Mucosa of descending colon (tissue), 3 donors: ENCODE results near the gene KLC3. TPM values are rescaled to one million over a fixed set of nuclear protein-coding genes. Genes with fewer than 3 reads are reported as not detected.

Experiments used
- ATAC-seq: fragments of 200-7000 bp; cut with Tn5 transposase; one replicate; pipeline ENCODE4 v1.9.1; 2020; ENCODE audit warnings: mild to moderate bottlenecking, moderate library complexity
- DNase-seq, 3 donors: peaks; one replicate each; pipeline ENCODE4 v3.0.0-alpha.2; 2020
- H3K36me3 ChIP-seq: fragments of 200-600 bp; one replicate; pipeline ENCODE4 v1.8.0; 2021; ENCODE audit warnings: low read depth, mild to moderate bottlenecking
- H3K4me1 ChIP-seq: fragments of 200-600 bp; one replicate; pipeline ENCODE4 v1.8.0; 2021; ENCODE audit warnings: low read depth, mild to moderate bottlenecking
- H3K4me3 ChIP-seq: fragments of 200-600 bp; one replicate; pipeline ENCODE4 v1.8.0; 2021; ENCODE audit warnings: mild to moderate bottlenecking
- H3K9me3 ChIP-seq: fragments of 200-600 bp; one replicate; pipeline ENCODE4 v1.8.0; 2021; ENCODE audit warnings: mild to moderate bottlenecking
- CTCF ChIP-seq: fragments of 200-600 bp; IDR thresholded peaks from one replicate; pipeline ENCODE4 v1.8.0; 2022; ENCODE audit warnings: antibody characterized with exemption, mild to moderate bottlenecking
- intact Hi-C, 2 donors: fragments of 100-400 bp; cut with DNase I in 1 of 2; cut with micrococcal nuclease in 1 of 2; formaldehyde crosslinking; loops; one replicate each; pipeline versions ENCODE4 v1.11.0 to v1.11.1; 2022; cut with DNase I, micrococcal nuclease
- total RNA-seq, 3 donors: library from RNA; stranded (reverse); fragmentation: NEBNext Ultra II Directional in 2 of 3; extraction: Animal tissue kit (Norgen Biotek cat#: 25700) in 2 of 3; gene quantifications; one replicate each; pipeline versions ENCODE4 v1.2.1 to v1.2.4, GENCODE V29; 2021 to 2023
- donor health status: DM: no; HTN: no; CAD: no; lungs with moderate emphysema.
- donor health status: DM: no; HTN: no; CAD: no.
- donor health status: DM: no; HTN: yes; CAD: no.

KLC3 gene
- total RNA-seq, 3 donors from 2014 or later: not detected

- H3K36me3 ChIP-seq: no peaks in the 10 kb centered on the region
- no peak overlapping the region for H3K4me3 ChIP-seq
- H3K9me3 ChIP-seq: no peaks in the 10 kb centered on the region
- no peak for ATAC-seq
- TF ChIP-seq CTCF: no peak
- intact Hi-C loops: no loop called here
- no peaks in the 10 kb centered on the region for H3K4me1 ChIP-seq
- DNase-seq: no peak
These were observed 44.2 kb upstream of the KLC3 start for GRCh38 chr19:45296355-45296754.

GRCh38 chr19:45297674-45298073, 42.9 kb upstream of the KLC3 start:
- H3K4me1 ChIP-seq: no peaks in the 10 kb centered on the region
- H3K36me3 ChIP-seq: no peaks in the 10 kb centered on the region
- intact Hi-C loops: no loop called here
- DNase-seq (no peak), ATAC-seq (no peak)
- no peaks in the 10 kb centered on the region for H3K9me3 ChIP-seq
- H3K4me3 ChIP-seq: no peak overlapping the region
- no peak for TF ChIP-seq CTCF

GRCh38 chr19:45298264-45298663, 42.3 kb upstream of the KLC3 start:
- no peak overlapping the region for H3K4me3 ChIP-seq
- H3K4me1 ChIP-seq: no peaks in the 10 kb centered on the region
- ATAC-seq (no peak), DNase-seq (no peak)
- no peaks in the 10 kb centered on the region for H3K36me3 ChIP-seq
- H3K9me3 ChIP-seq: no peaks in the 10 kb centered on the region
- no peak for TF ChIP-seq CTCF
- intact Hi-C loops: no loop called here

- Histone ChIP-seq H3K4me1 (no peaks in the 10 kb centered on the region), H3K36me3 (no peaks in the 10 kb centered on the region), H3K9me3 (no peaks in the 10 kb centered on the region), H3K4me3 (no peak overlapping the region)
- DNase-seq (no peak), ATAC-seq (no peak)
- intact Hi-C loops: no loop called here
- no peak for TF ChIP-seq CTCF
These were observed 40.8 kb upstream of the KLC3 start for GRCh38 chr19:45299719-45300118.

- no peak overlapping the region for H3K4me3 ChIP-seq
- no peaks in the 10 kb centered on the region for H3K9me3 ChIP-seq
- H3K36me3 ChIP-seq: no peaks in the 10 kb centered on the region
- H3K4me1 ChIP-seq: no peaks in the 10 kb centered on the region
- DNase-seq (no peak), ATAC-seq (no peak)
- intact Hi-C loops: no loop called here
- no peak for TF ChIP-seq CTCF
These were observed 38.1 kb upstream of the KLC3 start for GRCh38 chr19:45302416-45302815.
